Mucosa of descending colon (tissue), 3 donors: ENCODE data around the gene PATL2. TPM values are rescaled to one million over a fixed set of nuclear protein-coding genes. Genes with fewer than 3 reads are reported as not detected.

ENCODE experiments used
- ATAC-seq: fragments of 200-7000 bp; cut with Tn5 transposase; one replicate; pipeline ENCODE4 v1.9.1; 2020; ENCODE audit warnings: mild to moderate bottlenecking, moderate library complexity
- DNase-seq, 3 donors: peaks; one replicate each; pipeline ENCODE4 v3.0.0-alpha.2; 2020
- H3K36me3 ChIP-seq: fragments of 200-600 bp; one replicate; pipeline ENCODE4 v1.8.0; 2021; ENCODE audit warnings: low read depth, mild to moderate bottlenecking
- H3K4me1 ChIP-seq: fragments of 200-600 bp; one replicate; pipeline ENCODE4 v1.8.0; 2021; ENCODE audit warnings: low read depth, mild to moderate bottlenecking
- H3K4me3 ChIP-seq: fragments of 200-600 bp; one replicate; pipeline ENCODE4 v1.8.0; 2021; ENCODE audit warnings: mild to moderate bottlenecking
- H3K9me3 ChIP-seq: fragments of 200-600 bp; one replicate; pipeline ENCODE4 v1.8.0; 2021; ENCODE audit warnings: mild to moderate bottlenecking
- intact Hi-C, 2 donors: fragments of 100-400 bp; cut with DNase I in 1 of 2; cut with micrococcal nuclease in 1 of 2; formaldehyde crosslinking; loops; one replicate each; pipeline versions ENCODE4 v1.11.0 to v1.11.1; 2022; cut with DNase I, micrococcal nuclease
- total RNA-seq, 3 donors: library from RNA; stranded (reverse); fragmentation: NEBNext Ultra II Directional in 2 of 3; extraction: Animal tissue kit (Norgen Biotek cat#: 25700) in 2 of 3; gene quantifications; one replicate each; pipeline versions ENCODE4 v1.2.1 to v1.2.4, GENCODE V29; 2021 to 2023
- TF ChIP-seq, protein P1 (sequence below): fragments of 200-600 bp; IDR thresholded peaks from one replicate; pipeline ENCODE4 v1.8.0; 2022; ENCODE audit warnings: antibody characterized with exemption, mild to moderate bottlenecking
- donor health status: DM: no; HTN: no; CAD: no; lungs with moderate emphysema.
- donor health status: DM: no; HTN: no; CAD: no.
- donor health status: DM: no; HTN: yes; CAD: no.

Gene PATL2
- total RNA-seq, 3 donors from 2014 or later = 3.9 to 6.4 (median 4.4) TPM

DNA sequence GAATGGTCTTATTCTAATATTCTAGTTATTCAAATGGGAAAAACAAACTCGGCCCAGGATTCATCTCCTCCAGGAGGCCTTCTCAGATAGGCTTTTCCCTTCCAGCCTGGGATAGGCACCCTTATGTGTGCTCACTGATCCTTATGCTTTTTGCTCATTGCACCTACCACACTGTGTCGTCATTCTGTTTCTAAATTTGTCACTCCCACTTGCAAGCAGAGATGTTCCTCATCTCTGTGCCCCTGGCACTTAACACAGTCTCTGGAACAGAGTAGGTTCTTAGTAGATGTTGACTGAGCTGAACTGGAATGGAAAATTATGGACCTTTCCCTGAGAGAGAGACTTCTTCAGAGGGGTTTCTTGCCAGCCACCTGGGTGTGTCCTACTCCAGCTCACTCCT, 28.9 kb downstream of the PATL2 start:
- no peaks in the 10 kb centered on the region for H3K36me3 ChIP-seq
- intact Hi-C loops = no loop called here
- DNase-seq (no peak), ATAC-seq (no peak)
- H3K4me1 ChIP-seq = peaks cover 11% of the 10 kb centered on the region
- TF ChIP-seq, protein P1, sequence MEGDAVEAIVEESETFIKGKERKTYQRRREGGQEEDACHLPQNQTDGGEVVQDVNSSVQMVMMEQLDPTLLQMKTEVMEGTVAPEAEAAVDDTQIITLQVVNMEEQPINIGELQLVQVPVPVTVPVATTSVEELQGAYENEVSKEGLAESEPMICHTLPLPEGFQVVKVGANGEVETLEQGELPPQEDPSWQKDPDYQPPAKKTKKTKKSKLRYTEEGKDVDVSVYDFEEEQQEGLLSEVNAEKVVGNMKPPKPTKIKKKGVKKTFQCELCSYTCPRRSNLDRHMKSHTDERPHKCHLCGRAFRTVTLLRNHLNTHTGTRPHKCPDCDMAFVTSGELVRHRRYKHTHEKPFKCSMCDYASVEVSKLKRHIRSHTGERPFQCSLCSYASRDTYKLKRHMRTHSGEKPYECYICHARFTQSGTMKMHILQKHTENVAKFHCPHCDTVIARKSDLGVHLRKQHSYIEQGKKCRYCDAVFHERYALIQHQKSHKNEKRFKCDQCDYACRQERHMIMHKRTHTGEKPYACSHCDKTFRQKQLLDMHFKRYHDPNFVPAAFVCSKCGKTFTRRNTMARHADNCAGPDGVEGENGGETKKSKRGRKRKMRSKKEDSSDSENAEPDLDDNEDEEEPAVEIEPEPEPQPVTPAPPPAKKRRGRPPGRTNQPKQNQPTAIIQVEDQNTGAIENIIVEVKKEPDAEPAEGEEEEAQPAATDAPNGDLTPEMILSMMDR = no peak
- H3K4me3 ChIP-seq = no peak overlapping the region
- no peaks in the 10 kb centered on the region for H3K9me3 ChIP-seq

GRCh38 chr15:44676676-44677075, 34.4 kb downstream of the PATL2 start:
- ATAC-seq (peak; percentile 62), DNase-seq (peak in 1 of 3 donors; percentile 56)
- Histone ChIP-seq H3K9me3 (no peaks in the 10 kb centered on the region), H3K4me3 (no peak overlapping the region), H3K4me1 (no peaks in the 10 kb centered on the region), H3K36me3 (no peaks in the 10 kb centered on the region)
- intact Hi-C loops = no loop called here
- TF ChIP-seq, protein P1 = no peak

GRCh38 chr15:44675911-44676310, 35.2 kb downstream of the PATL2 start:
- ATAC-seq = peak; percentile 39
- DNase-seq = no peak

GRCh38 chr15:44673639-44674038, 37.5 kb downstream of the PATL2 start:
- Histone ChIP-seq H3K4me1 (no peaks in the 10 kb centered on the region), H3K4me3 (no peak overlapping the region), H3K36me3 (no peaks in the 10 kb centered on the region), H3K9me3 (no peaks in the 10 kb centered on the region)
- DNase-seq (no peak), ATAC-seq (no peak)
- intact Hi-C loops = no loop called here
- TF ChIP-seq, protein P1 = no peak

More at GRCh38 chr15:44675911-44676310, 35.2 kb downstream of the PATL2 start:
- H3K36me3 ChIP-seq = no peaks in the 10 kb centered on the region
- intact Hi-C loops = no loop called here
- no peak overlapping the region for H3K4me3 ChIP-seq
- no peaks in the 10 kb centered on the region for H3K4me1 ChIP-seq
- no peaks in the 10 kb centered on the region for H3K9me3 ChIP-seq
- TF ChIP-seq, protein P1 = no peak

DNA sequence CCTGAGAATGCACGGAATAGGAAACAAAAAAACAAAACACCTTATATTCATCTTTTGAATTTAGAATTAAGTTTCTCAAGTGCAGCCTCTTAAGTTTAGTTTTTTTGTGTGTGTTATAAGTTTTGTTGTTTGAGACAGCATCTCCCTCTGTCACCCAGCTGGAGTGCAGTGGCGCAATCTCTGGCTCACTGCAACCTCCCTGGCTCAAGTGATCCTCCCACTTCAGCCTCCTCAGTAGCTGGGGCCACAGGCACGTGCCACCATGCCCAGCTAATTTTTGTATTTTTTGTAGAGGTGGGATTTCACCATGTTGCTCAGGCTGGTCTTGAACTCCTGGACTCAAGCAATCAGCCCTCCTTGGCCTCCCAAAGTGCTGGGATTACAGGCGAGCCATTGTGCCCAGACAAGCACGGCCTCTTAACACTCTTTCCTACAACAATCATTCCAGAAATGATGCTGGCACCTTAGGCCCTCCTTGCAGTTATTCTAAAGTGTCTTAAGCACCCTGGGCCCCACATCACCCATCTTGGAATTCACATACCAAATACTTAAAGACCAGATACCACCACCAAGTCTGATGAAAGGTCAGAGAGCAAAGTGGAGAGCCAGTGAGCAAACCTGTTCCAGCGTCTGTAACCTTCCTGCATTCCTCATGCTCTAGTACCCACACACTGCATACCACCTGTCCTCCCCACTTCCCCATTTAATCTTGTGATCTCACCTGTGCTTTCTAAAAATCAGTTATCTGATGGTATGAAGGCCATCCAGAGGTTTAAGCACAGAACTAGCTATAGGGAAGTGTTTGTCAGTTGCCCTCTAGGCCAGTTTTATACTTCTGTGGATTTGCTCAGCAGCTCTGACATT, 40.8 kb downstream of the PATL2 start:
- H3K9me3 ChIP-seq = no peaks in the 10 kb centered on the region
- no peaks in the 10 kb centered on the region for H3K36me3 ChIP-seq
- TF ChIP-seq, protein P1 = no peak
- ATAC-seq (peak; percentile 15), DNase-seq (no peak)
- H3K4me3 ChIP-seq = no peak overlapping the region
- intact Hi-C loops = no loop called here
- no peaks in the 10 kb centered on the region for H3K4me1 ChIP-seq
